ENCODE measurements around the gene RAP1GAP2. TPM values are rescaled to one million over a fixed set of nuclear protein-coding genes. Genes with fewer than 3 reads are reported as not detected.

RAP1GAP2 gene
- total RNA-seq, 1 experiment from 2014 or later = 72.8 TPM

- no peak for TF ChIP-seq CBFB (CRISPR knock-in tag; IDR thresholded peaks at IDR 0.05; ENCODE audit: low read depth)
- TF ChIP-seq NFYB (CRISPR knock-in tag; conservative IDR thresholded peaks at IDR 0.05; ENCODE audit: low read depth) = no peak
- no peak for TF ChIP-seq ZSCAN18 (CRISPR knock-in tag; IDR thresholded peaks at IDR 0.05)
- TF ChIP-seq TEAD4 (CRISPR knock-in tag; IDR thresholded peaks at IDR 0.05) = no peak
- TF ChIP-seq NR2C2 (CRISPR knock-in tag; IDR thresholded peaks at IDR 0.05) = no peak
- TF ChIP-seq NFATC4 (CRISPR knock-in tag; IDR thresholded peaks at IDR 0.05) = no peak
- no peak for TF ChIP-seq SOX15 (CRISPR knock-in tag; IDR thresholded peaks at IDR 0.05)
- TF ChIP-seq MLX (CRISPR knock-in tag; IDR thresholded peaks at IDR 0.05) = no peak
- TF ChIP-seq ZNF317 (CRISPR knock-in tag; IDR thresholded peaks at IDR 0.05; ENCODE audit: borderline replicate concordance, low read depth) = no peak
- TF ChIP-seq E2F1 (CRISPR knock-in tag; IDR thresholded peaks at IDR 0.05) = no peak
- no peak for TF ChIP-seq RORB (CRISPR knock-in tag; IDR thresholded peaks at IDR 0.05)
- TF ChIP-seq CDX4 (CRISPR knock-in tag; IDR thresholded peaks at IDR 0.05; ENCODE audit: borderline replicate concordance) = no peak
- no peak for TF ChIP-seq STAT6 (CRISPR knock-in tag; conservative IDR thresholded peaks at IDR 0.05; ENCODE audit: low read depth)
- no peak for TF ChIP-seq ZNF219 (CRISPR knock-in tag; IDR thresholded peaks at IDR 0.05; ENCODE audit: borderline replicate concordance)
- no peak for TF ChIP-seq EMX1 (CRISPR knock-in tag; IDR thresholded peaks at IDR 0.05)
- no peak for TF ChIP-seq USF1 (CRISPR knock-in tag; IDR thresholded peaks at IDR 0.05)
- no peak for TF ChIP-seq JAZF1 (CRISPR knock-in tag; IDR thresholded peaks at IDR 0.05)
- TF ChIP-seq RELA (CRISPR knock-in tag; IDR thresholded peaks at IDR 0.05; ENCODE audit: borderline replicate concordance) = no peak
- no peak for TF ChIP-seq GABPB1 (CRISPR knock-in tag; IDR thresholded peaks at IDR 0.05)
- Mint-ChIP-seq H3K4me3 (no peak overlapping the region), H3K27ac (no peak overlapping the region), H3K27me3 (ENCODE audit: low read depth) (no peaks in the 10 kb centered on the region; the same call in 1 of the 2 replicates), H3K4me1 (no peaks in the 10 kb centered on the region), H3K9me3 (no peaks in the 10 kb centered on the region), H3K36me3 (peaks cover 28% of the 10 kb centered on the region)
- POLR2A ChIA-PET = no interaction called here
- CTCF ChIA-PET = interaction anchor here (1.3 kb wide), 1 partner anchor 41 kb away, joined by 5 read pairs; no protein-coding TSS in a partner anchor
- ATAC-seq = no peak
- no peak for DNase-seq (ENCODE audit: low spot score)
Measured at GRCh38 chr17:2971851-2972250, 175.6 kb downstream of the RAP1GAP2 start.

GRCh38 chr17:2972749-2973148 is 176.5 kb downstream of the RAP1GAP2 start:
- H3K36me3 Mint-ChIP-seq = peaks cover 21% of the 10 kb centered on the region
- ChIA-PET CTCF (no interaction called here), POLR2A (no interaction called here)
- H3K4me3 Mint-ChIP-seq = no peak overlapping the region
- DNase-seq (ENCODE audit: low spot score) (no peak), ATAC-seq (no peak)
- no peaks in the 10 kb centered on the region for H3K4me1 Mint-ChIP-seq
- no peaks in the 10 kb centered on the region; the same call in 1 of the 2 replicates for H3K27me3 Mint-ChIP-seq (ENCODE audit: low read depth)
- H3K9me3 Mint-ChIP-seq = no peaks in the 10 kb centered on the region
- H3K27ac Mint-ChIP-seq = peak overlapping the region; percentile 32
- TF ChIP-seq ZNF219 (CRISPR knock-in tag; IDR thresholded peaks at IDR 0.05; ENCODE audit: borderline replicate concordance) (no peak), TP53 (CRISPR knock-in tag; IDR thresholded peaks at IDR 0.05) (no peak), USF2 (CRISPR knock-in tag; IDR thresholded peaks at IDR 0.05) (no peak)
